Measurements from ENCODE around the gene ZNF516. TPM values are rescaled to one million over a fixed set of nuclear protein-coding genes. Genes with fewer than 3 reads are reported as not detected.

The ZNF516 gene
- total RNA-seq, 1 donor from 2014 or later: 26.7 TPM

- no peak for DNase-seq (ENCODE audit: low read depth)
Observed at GRCh38 chr18:76468345-76469304, 26.4 kb downstream of the ZNF516 start.

GRCh38 chr18:76467371-76468190, 27.5 kb downstream of the ZNF516 start:
- DNase-seq (ENCODE audit: low read depth): no peak

GRCh38 chr18:76466410-76466991, 28.5 kb downstream of the ZNF516 start:
- DNase-seq (ENCODE audit: low read depth): no peak

GRCh38 chr18:76465630-76466409, 29.2 kb downstream of the ZNF516 start:
- no peak for DNase-seq (ENCODE audit: low read depth)

- DNase-seq (ENCODE audit: low read depth): no peak
Observed at GRCh38 chr18:76464281-76465259, 30.5 kb downstream of the ZNF516 start.

- DNase-seq (ENCODE audit: low read depth): no peak
Observed at GRCh38 chr18:76463872-76464271, 31.2 kb downstream of the ZNF516 start.

- no peak for DNase-seq (ENCODE audit: low read depth)
Observed at GRCh38 chr18:76463358-76463757, 31.7 kb downstream of the ZNF516 start.

GRCh38 chr18:76462326-76462694, 32.7 kb downstream of the ZNF516 start:
- no peak for DNase-seq (ENCODE audit: low read depth)

- no peak for DNase-seq (ENCODE audit: low read depth)
Observed at GRCh38 chr18:76461692-76462325, 33.2 kb downstream of the ZNF516 start.

GRCh38 chr18:76461148-76461547, 33.9 kb downstream of the ZNF516 start:
- no peak for DNase-seq (ENCODE audit: low read depth)

GRCh38 chr18:76460482-76460881, 34.6 kb downstream of the ZNF516 start:
- DNase-seq (ENCODE audit: low read depth): no peak

GRCh38 chr18:76459687-76460350, 35.2 kb downstream of the ZNF516 start:
- DNase-seq (ENCODE audit: low read depth): peak; percentile 100

- DNase-seq (ENCODE audit: low read depth): no peak
Observed at GRCh38 chr18:76459312-76459686, 35.7 kb downstream of the ZNF516 start.

GRCh38 chr18:76458522-76459311, 36.3 kb downstream of the ZNF516 start:
- DNase-seq (ENCODE audit: low read depth): no peak

GRCh38 chr18:76457957-76458356, 37.1 kb downstream of the ZNF516 start:
- DNase-seq (ENCODE audit: low read depth): no peak

- peak; percentile 30 for DNase-seq (ENCODE audit: low read depth)
Observed at GRCh38 chr18:76457475-76457874, 37.6 kb downstream of the ZNF516 start.

- no peak for DNase-seq (ENCODE audit: low read depth)
Observed at GRCh38 chr18:76456823-76457222, 38.2 kb downstream of the ZNF516 start.

GRCh38 chr18:76456018-76456750, 38.9 kb downstream of the ZNF516 start:
- DNase-seq (ENCODE audit: low read depth): no peak
